Activated CD8-positive, alpha-beta memory T cell treated with anti-CD3 and anti-CD28 coated beads for 1 hour (primary cell): ENCODE measurements around the gene SMAD3.

Experiments used
- DNase-seq, 2 donors: peaks; one replicate each; pipeline ENCODE4 v3.0.0-alpha.2; 2020; ENCODE audit warnings: low read depth in 1 of 2; ENCODE audit errors: extremely low read depth in 1 of 2

Gene SMAD3

DNA sequence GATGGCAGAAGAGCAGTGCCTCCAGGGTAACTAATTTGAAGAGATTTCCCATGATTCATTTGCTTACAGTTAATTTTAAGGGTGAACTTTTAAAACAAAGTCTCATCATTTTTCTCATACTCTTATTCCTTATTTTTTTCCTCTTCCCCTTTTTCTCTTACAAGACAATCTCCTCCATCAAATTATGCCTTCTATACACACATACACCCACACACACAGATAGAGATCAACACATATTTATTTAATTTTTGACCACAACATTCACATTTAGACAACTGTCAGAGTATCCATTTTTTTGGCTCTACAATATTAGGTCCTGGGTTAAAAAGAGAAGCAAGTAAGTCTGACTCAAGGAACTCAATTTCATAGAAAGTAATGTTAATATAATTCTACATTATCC is 151.5 kb downstream of the SMAD3 start:
- no peak for DNase-seq

DNA sequence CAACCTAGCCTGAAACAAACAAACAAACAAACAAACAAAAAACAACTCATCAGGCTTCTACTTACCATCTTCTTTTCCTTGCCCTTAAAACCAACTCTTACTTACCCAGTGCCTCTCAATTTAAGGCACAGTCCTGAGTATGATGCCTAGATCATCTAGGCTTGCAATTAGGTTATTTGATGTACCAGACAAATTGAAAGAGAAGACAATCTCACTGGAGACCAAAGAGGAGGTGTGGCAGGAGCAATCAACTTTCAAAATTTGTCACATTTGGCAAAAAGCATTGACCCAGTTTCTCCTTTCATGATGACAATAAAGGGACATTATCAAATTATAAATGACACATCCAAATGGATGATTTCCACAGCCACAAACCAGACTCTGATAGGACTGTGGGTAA is 153.0 kb downstream of the SMAD3 start:
- DNase-seq = no peak

DNA sequence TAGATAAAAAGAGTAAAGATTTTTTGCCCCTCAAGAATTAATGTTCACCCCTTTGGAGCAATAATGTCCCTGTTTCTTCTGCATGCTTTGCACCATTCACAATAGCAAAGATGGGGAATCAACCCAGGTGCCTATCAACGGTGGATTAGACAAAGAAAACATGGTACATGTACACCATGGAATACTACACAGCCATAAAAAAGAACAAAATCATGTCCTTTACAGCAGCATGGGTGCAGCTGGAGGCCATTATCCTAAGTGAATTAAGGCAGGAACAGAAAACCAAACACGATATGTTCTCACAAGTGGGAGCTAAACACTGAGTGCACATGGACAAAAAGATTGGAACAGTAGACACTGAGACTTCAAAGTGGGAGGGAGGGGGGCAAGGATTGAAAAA is 153.9 kb downstream of the SMAD3 start:
- DNase-seq = no peak

DNA sequence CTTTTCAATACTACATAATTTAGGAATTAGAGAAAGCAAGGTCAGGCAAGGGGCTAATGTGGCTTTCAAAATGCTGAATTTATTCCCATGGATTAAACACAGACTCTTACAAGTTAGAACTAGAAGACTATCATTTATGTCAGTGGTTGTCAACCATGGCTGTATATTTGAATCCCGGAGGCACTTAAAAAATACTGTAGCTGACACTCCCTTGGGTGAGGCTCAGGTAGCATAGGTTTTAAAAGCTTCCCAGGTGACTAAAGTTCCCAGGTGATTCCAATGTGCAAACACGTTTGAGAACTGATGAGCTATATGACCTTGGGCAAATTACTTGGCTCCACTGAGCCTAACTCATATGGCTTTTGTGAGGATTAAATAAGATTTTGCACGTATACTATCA is 159.5 kb downstream of the SMAD3 start:
- no peak for DNase-seq

DNA sequence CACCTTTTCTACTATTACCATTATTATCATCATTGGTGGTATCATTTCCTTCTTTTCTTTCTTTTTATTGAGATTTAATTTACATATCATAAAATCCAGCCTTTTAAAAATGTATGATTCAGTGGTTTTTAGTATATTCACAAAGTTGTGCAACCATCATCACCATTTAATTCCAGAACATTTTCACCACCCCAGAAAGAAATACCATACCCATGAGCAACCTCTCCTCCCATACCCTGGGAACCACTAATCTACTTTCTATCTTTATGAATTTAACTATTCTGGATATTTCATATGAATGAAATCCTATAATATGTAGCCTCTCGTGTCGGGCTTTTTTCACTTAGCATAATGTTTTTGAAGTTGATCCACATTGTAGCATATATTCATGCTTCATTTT is 159.9 kb downstream of the SMAD3 start:
- no peak for DNase-seq

DNA sequence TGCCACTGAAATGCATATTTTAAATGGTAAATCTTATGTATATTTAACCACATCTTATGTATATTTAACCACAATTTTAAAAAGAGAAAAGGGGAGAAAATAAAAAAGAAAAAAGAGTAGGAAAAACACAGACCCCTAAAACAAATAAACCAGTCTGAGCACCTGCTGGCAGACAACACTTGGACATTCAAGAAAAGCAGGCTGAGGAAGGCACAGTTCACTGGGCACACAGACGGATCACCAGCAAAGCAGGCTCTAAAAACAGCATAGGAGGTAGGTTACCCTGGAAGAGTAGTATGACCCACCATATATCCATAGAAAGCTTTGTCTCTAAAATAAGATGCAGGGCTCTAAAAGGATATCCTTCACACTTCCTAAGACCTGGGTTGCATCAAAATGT is 162.0 kb downstream of the SMAD3 start:
- no peak for DNase-seq

DNA sequence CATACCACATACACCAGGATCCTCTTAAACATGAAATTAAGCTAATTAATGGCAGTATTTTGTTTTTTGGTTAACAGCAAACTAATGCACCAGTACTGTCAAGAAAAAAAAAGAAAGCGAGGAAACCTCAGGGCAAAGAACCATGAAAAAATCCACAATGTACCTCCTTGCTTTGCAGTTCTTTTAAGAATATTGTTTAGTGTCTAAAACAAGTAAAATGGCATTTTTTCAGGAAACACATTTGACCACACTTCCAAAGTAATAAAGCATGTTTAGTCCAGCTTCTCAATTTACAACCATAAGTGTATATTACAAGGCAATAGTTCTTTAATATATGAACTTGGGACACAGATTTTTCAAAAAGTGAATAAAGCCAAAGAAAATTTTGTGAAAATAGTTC is 162.4 kb downstream of the SMAD3 start:
- no peak for DNase-seq

DNA sequence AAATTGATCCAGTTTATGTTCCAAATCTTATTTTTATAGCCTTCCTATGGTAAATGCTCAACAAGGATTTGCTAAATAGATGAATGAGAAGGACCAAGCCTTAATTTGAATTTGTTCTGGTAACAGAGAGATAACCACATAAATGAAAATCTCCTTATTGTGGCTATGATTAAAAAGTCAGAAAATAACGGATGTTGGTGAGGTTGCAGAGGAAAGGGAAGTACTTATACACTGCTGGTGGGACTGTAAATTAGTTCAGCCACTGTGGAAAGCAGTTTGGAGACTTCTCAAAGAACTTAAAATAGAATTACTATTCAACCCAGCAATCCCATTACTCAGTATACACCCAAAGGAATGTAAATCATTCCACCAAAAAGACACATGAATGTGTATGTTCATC is 162.9 kb downstream of the SMAD3 start:
- DNase-seq = no peak

DNA sequence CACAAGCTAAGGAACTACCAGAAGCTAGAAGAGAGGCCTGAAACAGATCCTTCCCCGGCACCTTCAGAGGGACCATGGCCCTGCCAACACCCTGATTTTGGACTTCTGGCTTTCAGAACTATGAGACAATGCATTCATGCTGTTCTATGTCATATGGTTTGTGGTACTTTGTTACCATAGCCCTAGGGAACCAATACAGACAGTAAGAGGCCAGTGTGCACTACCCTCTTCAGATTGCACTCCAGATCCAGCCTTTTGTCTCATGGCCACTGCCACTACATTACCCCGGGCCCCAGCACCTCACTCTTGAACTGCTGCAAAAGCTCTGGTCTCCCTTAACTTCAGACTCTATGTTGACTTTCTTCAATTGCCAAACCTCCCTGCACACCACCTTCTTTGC is 165.1 kb downstream of the SMAD3 start:
- no peak for DNase-seq

DNA sequence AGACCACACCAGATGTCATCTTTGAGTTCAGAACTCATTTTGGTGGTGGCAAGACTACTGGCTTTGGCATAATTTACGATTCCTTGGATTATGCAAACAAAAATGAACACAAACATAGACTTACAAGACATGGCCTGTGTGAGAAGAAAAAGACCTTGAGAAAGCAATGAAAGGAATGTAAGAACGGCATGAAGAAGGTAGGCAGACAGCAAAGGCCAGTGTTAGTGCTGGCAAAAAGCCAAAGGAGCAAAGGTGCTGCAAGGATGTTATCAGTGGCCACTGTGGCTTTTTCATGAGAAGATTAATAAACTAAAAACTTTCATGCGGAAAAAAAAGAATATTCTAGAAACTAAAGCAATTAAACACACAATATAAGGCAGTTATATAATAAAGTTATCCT is 167.2 kb downstream of the SMAD3 start:
- no peak for DNase-seq

DNA sequence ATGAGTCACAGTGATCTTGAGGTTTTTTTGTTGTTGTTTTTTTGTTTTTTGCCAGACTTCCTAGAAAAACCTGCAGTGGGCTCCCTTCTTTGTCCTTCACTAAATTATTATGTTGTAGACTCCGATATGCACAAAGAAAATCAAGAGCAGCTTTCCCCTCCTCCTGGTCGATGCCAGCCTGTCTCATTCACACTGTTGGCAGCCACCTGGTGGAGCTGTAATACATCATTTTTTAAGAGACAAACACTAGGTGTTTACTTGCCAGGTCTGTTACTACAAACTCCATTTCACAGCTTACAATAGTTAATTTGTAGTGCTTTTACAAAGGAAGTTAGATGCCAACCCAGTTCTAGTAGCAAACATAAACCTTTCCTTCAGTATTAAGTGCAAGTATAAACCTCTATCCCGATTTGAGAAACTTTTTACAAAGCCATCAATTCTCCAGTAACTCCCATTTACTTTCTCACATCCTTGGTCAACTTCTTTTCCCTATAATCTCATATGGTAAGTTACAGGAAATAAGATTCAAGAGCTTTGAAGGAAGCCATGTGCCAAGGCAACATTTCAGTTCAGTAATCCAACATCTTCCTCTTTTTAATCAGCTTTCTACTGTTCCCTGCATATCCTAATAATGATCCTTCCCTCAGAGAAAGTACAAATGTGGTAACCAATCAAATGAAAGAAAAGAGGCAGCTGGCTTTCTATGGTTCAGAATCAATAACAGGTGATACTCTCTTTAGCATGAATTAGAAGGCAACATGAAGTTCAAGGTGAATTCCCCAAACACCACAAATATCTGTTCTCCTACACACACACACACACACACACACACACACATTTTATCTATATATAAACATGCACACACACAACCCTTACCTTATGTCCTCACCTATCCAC is 175.1 kb downstream of the SMAD3 start:
- no peak for DNase-seq

DNA sequence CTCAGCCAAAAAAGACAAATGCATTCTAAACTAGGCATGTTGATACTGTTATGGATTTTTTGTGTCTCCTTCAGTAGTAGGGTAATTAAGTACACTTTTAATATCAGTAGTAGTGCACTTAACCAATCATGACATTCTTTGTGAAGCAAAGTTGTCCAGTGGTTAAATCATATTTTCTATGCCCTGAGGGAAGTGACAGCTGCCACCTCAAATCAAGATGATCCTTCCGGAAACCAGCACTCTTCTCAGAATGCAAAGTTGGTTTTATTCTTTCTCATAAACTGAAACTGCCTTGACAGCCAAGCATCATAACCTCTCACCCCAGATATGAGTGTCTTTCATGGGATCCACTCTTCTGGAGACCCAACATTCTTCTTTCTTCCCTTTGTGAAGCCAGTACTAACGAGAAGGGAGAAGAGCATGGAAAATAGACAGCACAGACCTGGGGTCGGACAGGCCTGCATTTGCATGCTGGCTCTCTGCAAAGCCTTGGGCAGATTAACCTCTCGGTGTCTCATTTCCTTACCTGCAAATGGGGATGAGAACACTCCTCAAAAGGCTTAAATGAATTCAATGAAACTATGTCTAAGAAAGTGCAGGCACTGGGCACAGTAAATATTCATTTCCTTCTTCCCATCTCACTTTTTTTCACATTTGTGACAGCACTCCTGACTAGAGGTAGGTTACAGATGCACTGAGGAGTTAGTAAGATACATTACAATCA is 175.9 kb downstream of the SMAD3 start:
- no peak for DNase-seq

DNA sequence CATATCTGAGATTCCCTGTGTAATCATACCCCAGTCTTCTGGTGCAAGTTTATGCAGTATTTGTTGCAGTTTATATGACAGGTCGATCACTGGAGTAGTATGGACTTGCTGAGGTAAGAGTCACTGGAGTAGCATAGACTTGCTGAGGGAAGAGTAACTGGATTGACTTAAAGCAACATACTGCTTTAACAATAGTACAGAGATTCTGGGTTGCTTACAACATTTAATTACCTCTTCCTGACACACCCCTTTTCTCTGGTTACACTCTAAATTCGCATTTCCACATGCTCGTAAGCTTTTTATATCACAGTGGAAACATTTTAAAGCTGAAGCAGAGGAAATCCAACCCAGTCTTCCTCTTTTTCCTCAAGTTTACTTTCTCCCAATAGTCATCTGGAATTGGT is 177.3 kb downstream of the SMAD3 start:
- no peak for DNase-seq
